Mesenteric fat pad (tissue), 1 donor: ENCODE measurements around the gene TMPRSS9. TPM values are rescaled to one million over a fixed set of nuclear protein-coding genes. Genes with fewer than 3 reads are reported as not detected.
"Not testable (repeated sequence)": the region's sequence is repeated elsewhere in the genome, so short reads cannot be mapped to it uniquely, and the experiment has no call there.

Experiments used
- DNase-seq: peaks from one replicate; pipeline ENCODE4 v3.0.0-alpha.2; 2020; ENCODE audit warnings: low spot score
- total RNA-seq: library from RNA; stranded (reverse); fragmentation: NEBNext Ultra II Directional; extraction: Animal tissue kit (Norgen Biotek cat#: 25700); gene quantifications from one replicate; pipeline ENCODE4 v1.2.1, GENCODE V29; 2021
- donor health status: DM: yes; HTN: yes; CAD: no.

The TMPRSS9 gene
- total RNA-seq, 1 donor from 2014 or later, result not detected

DNA sequence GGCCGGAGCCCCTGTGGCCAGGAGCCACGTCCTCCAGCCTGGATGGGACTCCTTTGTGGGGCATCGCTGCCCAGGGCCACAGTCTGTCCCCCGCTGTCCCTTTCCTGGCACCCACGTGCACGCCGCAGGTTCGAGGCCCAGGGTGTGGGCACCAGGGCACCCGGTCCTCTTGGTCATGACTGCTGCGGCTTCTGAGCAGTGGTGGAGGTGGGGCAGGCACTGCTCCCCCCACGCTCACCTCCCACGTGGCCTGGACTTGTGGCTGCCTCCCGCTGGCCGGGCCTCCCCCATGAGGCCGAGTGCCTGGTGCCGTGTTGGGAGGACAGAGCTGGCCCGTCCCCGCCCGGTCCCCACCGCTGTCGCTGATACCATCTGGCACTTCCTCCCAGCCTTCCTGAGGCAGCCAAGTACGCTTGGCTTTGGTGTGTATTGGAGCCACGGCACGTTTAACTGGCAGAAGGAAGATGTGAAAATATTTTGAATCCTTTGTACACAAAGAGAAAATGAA lies 18.8 kb upstream of the TMPRSS9 start:
- DNase-seq, result no peak

- no peak for DNase-seq
Measured at GRCh38 chr19:2341982-2342381, 18.1 kb upstream of the TMPRSS9 start.

GRCh38 chr19:2342656-2343288 lies 17.3 kb upstream of the TMPRSS9 start:
- no peak for DNase-seq

DNA sequence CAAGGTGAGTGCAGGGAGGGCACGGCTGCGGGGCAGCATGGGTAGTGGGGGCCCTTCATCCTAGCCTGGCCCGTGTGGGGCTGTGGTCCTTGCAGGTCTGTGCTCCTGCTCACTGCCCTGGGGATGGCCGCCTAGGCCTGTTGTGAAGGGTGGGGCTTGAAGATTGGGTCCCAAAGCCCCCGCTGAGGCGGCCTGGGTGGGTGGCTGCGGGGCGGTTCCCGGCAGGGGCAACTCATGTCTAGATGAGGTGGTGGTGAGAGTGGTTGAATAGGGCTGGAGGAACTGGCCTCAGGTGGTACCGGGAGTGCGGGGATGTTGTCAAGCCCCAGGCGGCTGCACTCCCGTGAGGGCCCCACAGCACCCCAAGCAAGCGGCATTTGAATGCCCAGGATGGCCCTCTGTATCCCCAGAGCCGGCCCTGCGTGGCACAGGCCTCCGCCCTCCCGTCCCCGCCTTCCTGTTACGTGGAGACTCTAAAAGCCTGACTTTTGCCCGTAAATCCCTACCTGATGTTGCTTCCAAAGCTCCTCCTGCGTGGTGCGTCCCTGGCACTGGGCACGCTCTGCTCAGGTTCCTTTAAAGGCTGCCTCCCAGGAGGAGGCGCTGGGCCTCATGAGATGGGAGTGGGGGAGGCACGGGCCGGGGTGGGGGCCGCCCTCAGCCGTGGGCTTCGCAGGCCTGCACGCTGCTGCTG lies 16.6 kb upstream of the TMPRSS9 start:
- no peak for DNase-seq

DNA sequence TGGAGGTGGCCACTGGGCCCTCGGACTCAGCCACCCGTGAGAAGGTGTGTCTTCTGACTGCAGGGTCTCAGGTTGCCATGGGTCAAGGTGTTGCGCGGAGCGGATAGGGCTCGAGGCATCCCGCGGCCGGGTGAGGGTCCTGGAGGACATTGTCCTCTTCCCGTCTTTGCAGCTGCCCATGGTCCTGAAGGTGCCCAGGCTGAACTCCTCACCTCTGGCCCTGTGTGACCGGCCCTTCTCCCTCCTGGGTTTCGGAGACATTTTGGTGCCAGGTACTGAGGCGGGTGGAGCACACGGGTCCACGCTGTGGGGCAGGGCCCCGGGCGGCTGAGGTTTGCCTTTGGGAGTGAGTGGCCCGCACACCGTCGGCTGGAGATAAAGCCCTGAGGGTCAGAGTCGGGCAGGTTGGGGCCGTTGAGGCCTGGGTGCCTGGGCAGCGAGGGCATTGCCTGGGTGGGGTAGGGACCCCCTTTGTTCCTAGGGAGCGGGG lies 15.6 kb upstream of the TMPRSS9 start:
- DNase-seq, result no peak

DNA sequence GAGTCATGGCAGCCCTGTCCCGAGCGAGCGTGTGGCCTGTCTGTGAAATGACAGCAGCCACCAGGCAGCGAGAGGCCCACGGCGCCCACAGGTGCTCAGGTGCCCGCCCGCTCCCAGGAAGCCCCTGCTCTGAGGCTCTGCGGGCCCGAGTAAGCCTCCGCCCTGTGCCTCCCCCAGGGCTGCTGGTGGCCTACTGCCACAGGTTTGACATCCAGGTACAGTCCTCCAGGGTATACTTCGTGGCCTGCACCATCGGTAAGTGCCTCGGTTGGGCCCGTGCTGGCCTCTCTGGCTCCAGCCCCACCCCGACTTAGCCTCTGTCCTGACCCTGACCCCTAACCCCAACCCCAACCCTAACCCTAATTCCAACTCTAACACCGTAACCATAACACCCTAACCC lies 15.0 kb upstream of the TMPRSS9 start:
- no peak for DNase-seq

DNA sequence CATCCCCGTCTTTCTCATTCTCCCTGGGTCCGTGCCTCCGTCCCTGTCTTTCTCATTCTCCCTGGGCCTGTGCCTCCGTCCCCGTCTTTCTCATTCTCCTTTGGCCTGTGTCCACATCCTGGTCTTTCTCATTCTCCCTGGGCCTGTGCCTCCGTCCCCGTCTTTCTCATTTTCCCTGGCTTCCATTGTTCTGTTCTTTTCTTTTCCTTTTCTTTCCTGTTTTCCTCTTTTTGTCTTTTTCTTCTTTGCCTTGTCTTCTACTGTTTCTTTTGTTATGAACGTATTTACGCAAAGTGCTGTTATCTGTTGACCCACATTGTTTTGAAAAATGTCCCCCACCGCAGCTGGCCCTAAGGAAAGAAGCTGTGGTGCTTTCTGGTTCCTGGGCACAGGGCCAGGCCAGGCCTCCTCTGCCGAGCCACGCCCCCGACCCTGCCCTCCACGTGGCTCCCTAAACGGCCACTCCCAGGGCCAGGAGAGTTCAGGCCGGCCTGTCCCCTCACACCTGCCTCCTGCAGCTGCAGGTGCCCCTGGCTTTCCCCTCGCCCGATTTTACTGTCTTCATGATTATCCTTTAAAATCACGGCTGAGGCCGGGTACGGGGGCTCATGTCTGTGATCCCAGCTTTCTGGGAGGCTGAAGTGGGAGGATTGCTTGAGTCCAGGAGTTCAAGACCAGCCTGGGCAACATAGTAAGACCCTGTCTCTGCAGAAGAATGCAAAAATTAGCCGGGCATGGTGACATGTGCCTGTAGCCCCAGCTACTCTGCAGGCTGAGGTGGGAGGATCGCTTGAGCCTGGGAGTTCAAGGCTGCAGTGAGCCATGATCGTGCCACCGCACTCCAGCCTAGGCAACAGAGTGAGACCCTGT lies 14.0 kb upstream of the TMPRSS9 start:
- DNase-seq, result no peak

DNA sequence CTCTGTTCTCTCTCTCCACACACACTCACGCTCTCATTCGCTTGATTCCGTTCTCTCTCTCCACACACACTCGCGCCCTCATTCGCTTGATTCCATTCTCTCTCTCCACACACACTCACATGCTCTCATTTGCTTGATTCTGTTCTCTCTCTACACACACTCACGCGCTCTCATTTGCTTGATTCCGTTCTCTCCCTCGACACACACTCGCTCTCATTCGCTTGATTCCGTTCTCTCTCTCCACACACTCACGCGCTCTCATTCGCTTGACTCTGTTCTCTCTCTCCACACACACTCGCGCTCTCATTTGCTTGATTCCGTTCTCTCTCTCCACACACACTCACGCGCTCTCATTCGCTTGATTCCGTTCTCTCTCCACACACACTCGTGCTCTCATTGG lies 10.2 kb upstream of the TMPRSS9 start:
- not testable (repeated sequence) for DNase-seq

GRCh38 chr19:2350656-2351055 lies 9.4 kb upstream of the TMPRSS9 start:
- DNase-seq, result no peak

DNA sequence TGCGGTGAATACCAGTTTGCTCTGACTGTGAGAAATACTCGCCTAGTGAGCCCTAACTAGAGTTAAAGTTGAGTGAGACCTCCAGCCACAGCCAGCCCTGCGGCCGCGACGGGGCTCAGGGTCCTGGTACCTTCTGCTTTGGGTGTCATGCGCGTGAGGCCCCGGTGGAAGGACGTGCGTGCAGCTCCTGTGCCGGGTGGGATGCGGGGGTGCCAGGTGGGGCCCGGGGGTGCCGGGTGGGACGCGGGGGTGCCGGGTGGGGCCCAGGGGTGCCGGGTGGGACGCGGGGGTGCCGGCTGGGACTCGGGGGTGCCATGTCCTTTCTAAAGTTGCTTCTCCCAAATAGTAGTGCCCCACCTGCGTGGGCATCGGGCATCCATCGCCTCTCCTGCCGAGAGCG lies 8.5 kb upstream of the TMPRSS9 start:
- DNase-seq, result no peak

GRCh38 chr19:2352121-2352520 lies 7.9 kb upstream of the TMPRSS9 start:
- no peak for DNase-seq

DNA sequence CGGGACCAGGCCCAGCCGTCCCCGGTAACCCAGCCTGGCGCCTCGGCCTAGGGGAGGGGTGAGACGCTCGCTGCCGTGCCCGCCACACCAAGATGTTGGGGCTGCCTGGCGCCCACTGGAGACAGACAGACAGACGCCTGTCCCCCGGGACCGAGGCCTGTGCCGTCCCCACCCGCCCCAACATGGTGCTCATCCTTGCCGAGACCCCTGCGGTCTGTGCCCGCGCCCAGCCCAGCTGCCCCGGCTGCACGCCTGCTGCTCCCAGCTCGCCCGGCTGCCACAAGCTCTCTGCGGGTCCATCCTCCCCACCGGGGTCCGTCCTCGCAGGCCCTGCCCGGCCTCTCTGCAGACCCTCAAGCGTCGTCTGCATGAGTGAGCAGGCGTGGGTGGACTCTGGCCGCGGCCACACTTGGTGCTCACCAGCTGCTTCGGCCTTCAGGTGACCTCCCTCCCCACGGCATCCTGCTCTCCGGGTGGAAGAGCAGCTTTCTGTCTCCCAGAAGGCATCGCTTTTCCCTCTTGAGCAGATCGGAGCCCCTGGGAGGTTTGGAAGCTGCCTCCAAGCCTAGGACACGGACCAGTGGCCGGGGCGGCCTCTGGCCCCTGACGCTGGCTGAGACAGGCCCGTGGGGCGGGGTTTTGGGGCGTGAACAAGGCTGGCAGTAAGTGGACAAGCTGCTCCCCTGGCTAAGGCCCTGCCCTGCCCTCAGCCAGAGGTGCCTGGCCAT lies 6.7 kb upstream of the TMPRSS9 start:
- DNase-seq, result no peak

- DNase-seq, result no peak
Measured at GRCh38 chr19:2353887-2354592, 6.0 kb upstream of the TMPRSS9 start.

DNA sequence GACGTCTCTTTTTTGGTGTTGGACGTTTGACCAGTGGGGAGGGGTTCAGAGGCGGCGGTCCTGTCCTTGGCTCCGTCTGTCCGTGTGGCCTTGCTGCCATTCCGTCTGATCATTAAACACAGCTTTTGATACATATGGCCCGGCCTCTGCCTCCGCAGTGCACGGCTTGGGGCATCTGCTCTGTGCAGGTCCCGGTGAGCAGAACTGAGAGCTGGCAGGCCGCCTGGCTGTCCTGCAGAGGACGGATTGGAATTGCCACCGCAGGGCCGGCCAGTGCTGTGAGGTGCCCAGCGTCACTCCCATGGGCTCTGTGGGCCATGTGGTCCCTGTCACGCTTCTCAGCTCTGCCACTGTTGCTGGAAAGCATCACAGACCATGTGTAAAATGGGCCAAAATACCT lies 5.4 kb upstream of the TMPRSS9 start:
- no peak for DNase-seq

DNA sequence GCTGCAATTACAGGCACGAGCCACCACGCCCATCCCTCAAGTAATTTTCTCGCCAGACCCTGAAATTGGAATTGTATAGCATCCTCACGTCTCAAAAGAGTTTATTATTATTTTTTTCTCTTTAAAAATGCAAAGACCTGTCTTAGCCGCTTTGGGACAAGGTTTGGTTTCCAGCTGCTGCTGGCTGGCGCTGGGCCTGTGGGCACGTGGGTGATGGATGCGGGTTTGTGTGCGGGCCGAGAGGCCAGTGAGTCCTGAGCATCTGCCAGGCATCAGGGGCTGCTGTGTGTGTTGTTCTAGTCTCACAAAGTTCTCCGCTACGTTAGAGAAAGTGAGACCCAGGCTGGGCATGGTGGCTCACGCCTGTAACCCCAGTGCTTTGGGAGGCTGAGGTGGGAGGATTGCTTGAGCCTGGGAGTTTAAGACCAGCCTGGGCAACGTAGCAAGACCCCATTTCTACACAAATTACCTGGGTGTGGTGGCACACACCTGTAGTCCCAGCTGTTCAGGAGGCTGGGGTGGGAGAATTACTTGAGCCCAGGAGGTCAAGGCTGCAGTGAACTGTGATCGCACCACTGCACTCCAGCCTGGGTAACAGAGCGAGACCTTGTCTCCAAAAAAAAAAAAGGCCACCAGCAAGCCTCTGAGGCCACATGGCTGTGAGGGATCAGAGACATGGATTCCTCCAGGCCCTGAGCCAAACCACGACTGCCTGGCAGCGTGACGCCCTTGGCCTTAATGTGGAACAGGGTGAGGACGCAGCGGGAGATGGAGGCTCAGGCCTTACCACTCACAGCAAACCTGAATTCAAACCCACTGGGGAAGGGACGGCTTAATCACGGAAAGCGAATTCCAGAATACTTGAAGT lies 4.7 kb upstream of the TMPRSS9 start:
- no peak for DNase-seq

- no peak for DNase-seq
Measured at GRCh38 chr19:2356036-2356646, 3.9 kb upstream of the TMPRSS9 start.

DNA sequence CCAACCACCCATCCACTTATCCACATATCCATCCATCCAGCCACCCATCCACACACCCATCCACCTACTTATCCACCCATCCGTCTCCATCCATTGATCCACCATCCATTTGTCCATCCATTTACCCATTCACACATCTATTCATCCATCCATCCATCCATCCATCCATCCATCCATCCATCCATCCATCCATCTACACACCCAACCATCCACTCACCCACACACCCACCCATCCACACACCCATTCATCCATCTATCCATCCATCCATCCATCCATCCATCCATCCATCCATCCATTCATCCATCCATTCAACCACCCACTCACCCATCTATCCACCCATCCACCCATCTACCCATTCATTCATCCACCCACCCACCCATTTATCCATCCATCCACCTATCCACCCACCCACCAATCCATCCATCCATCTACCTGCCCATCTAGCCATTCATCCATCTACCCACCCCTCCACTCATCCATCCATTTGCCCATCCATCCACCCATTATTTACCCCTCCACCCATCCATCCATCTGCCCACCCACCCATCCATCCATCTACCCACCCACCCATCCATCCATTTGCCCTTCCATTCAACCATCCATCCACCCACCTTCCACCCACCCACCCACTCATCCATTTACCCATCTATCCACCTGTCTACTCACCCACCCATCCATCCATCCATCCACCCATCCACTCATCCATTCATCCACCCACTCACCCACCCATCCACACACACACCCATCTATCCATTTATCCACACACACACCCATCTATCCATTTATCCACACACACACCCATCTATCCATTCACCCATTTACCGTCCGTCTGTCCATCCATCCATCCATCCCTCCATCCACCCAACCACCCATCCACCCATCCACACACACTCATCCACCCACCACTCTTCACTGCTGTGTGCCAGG lies 2.5 kb upstream of the TMPRSS9 start:
- no peak for DNase-seq
